OCI-LY3 (cell line): ENCODE results near the gene CRELD2.

Experiments
- CTCF ChIP-seq: fragments of 200-600, 300-600 bp; sonication (generic); IDR thresholded peaks from 2 replicates; pipeline ENCODE4 v1.5.1; 2014; ENCODE audit warnings: antibody characterized with exemption, low read length, low read depth
- EZH2phosphoT487 ChIP-seq: fragments of 200-600 bp; shearing (Covaris generic); IDR thresholded peaks from 2 replicates; pipeline ENCODE4 v1.6.1; 2018; ENCODE audit warnings: antibody characterized with exemption, mixed run types, low read depth

GRCh38 chr22:49925525-49926128 lies 7.2 kb downstream of the CRELD2 start:
- no peak for TF ChIP-seq CTCF
- TF ChIP-seq EZH2phosphoT487: no peak
